Kidney (tissue), 14 donors: Measurements from ENCODE around the gene CCDC77. TPM values are rescaled to one million over a fixed set of nuclear protein-coding genes. Genes with fewer than 3 reads are reported as not detected.

Experiments used
- DNase-seq, 5 donors: peaks; one replicate each; pipeline ENCODE4 v3.0.0-alpha.2; 2013 to 2020
- FAIRE-seq: peaks from 2 replicates; lab custom pipeline; 2012; peaks lifted over from hg19 to GRCh38; lab: Jason Lieb, UNC
- H3K27ac ChIP-seq, 2 donors: one replicate each; pipeline ENCODE4 v1.7.0; 2013; ENCODE audit warnings: low read depth in 2 of 2, low read length in 2 of 2, inconsistent platforms in 1 of 2
- H3K27me3 ChIP-seq: one replicate; pipeline ENCODE4 v1.7.1; 2013; ENCODE audit warnings: low read length, inconsistent platforms; ENCODE audit not compliant: control insufficient read depth, insufficient read depth
- H3K36me3 ChIP-seq, 3 donors: one replicate each; pipeline versions ENCODE4 v1.7.0 to v1.7.1; 2013; ENCODE audit warnings: low read length in 3 of 3, control low read depth in 1 of 3, inconsistent platforms in 1 of 3; ENCODE audit not compliant: insufficient read depth in 3 of 3, control insufficient read depth in 2 of 3
- H3K4me1 ChIP-seq, 3 donors: one replicate each; pipeline versions ENCODE4 v1.7.0 to v1.7.1; 2013; ENCODE audit warnings: low read length in 3 of 3, inconsistent platforms in 1 of 3, low read depth in 1 of 3; ENCODE audit not compliant: control insufficient read depth in 2 of 3, insufficient read depth in 2 of 3
- H3K4me3 ChIP-seq, 3 donors: one replicate each; pipeline versions ENCODE4 v1.7.0 to v1.8.1; 2013; ENCODE audit warnings: low read length in 3 of 3, control low read depth in 1 of 3, inconsistent platforms in 1 of 3
- H3K9ac ChIP-seq, 3 donors: one replicate each; pipeline versions ENCODE4 v1.7.0 to v1.7.1; 2013; ENCODE audit warnings: low read length in 3 of 3, control low read depth in 1 of 3, inconsistent platforms in 1 of 3
- H3K9me3 ChIP-seq, 3 donors: one replicate each; pipeline versions ENCODE4 v1.7.0 to v1.7.1; 2013; ENCODE audit warnings: low read length in 3 of 3, control low read depth in 1 of 3, inconsistent platforms in 1 of 3; ENCODE audit not compliant: control insufficient read depth in 2 of 3, insufficient read depth in 1 of 3
- intact Hi-C: fragments of 100-400 bp; cut with DNase I; formaldehyde crosslinking; loops from one replicate; pipeline ENCODE4 v1.11.1; 2022
- polyA plus RNA-seq: library from polyadenylated mRNA; stranded (reverse); fragments of 350-450 nt; fragmentation: Illumina TruSeq; extraction: RNeasy Lipid Tissue Mini Kit (QIAGEN cat#74804); gene quantifications from one replicate; pipeline ENCODE4 v1.2.3, GENCODE V29; 2014; ENCODE audit warnings: low read depth, low replicate concordance; ENCODE audit not compliant: insufficient read depth
- total RNA-seq: library from RNA; stranded (reverse); fragmentation: NEBNext Ultra II Directional; extraction: Animal tissue kit (Norgen Biotek cat#: 25700); gene quantifications from one replicate; pipeline ENCODE4 v1.2.1, GENCODE V29; 2021
- TF ChIP-seq, protein P1 (sequence below): IDR thresholded peaks from 3 replicates; pipeline ENCODE4 v1.5.1; 2012; ENCODE audit warnings: mild to moderate bottlenecking, moderate library complexity, borderline replicate concordance; ENCODE audit not compliant: insufficient read depth; ENCODE audit errors: extremely low read depth
- donor health status: control.
- donor health status: control.
- donor health status: control.
- donor health status: control.
- donor health status: control.
- donor health status: DM: yes; HTN: yes; CAD: no.
- donor health status: Normal renal cell carcinoma (clear cell type).

The CCDC77 gene
- total and polyA plus RNA-seq, 2 donors from 2014 or later = 3.1 to 6.0 TPM

DNA sequence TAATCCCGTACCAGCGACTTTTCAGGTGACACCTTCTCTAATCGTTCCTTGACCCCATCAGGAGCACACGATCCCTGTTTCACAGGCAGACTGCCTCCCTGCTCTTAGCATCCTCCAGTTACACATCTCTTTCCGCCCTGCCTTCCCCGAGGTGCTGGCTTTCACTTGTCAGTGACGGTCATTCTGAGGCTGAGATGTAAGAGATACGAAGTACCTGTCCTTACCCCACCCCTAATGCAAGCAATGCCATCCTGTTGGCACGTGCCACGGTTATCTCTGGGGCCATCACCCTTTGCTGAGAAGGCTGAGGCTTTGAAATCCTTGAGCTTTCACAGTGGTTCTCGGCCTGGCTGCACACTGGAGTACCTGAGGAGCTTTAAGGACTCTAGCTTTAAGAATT is 82.7 kb downstream of the CCDC77 start:
- intact Hi-C loops = no loop called here
- H3K9ac ChIP-seq = no peak overlapping the region
- no peaks in the 10 kb centered on the region for H3K27me3 ChIP-seq
- no peak overlapping the region for H3K27ac ChIP-seq
- TF ChIP-seq, protein P1, sequence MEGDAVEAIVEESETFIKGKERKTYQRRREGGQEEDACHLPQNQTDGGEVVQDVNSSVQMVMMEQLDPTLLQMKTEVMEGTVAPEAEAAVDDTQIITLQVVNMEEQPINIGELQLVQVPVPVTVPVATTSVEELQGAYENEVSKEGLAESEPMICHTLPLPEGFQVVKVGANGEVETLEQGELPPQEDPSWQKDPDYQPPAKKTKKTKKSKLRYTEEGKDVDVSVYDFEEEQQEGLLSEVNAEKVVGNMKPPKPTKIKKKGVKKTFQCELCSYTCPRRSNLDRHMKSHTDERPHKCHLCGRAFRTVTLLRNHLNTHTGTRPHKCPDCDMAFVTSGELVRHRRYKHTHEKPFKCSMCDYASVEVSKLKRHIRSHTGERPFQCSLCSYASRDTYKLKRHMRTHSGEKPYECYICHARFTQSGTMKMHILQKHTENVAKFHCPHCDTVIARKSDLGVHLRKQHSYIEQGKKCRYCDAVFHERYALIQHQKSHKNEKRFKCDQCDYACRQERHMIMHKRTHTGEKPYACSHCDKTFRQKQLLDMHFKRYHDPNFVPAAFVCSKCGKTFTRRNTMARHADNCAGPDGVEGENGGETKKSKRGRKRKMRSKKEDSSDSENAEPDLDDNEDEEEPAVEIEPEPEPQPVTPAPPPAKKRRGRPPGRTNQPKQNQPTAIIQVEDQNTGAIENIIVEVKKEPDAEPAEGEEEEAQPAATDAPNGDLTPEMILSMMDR = no peak
- DNase-seq = peak in 1 of 5 donors; percentile 5
- H3K9me3 ChIP-seq = no peaks in the 10 kb centered on the region
- no peaks in the 10 kb centered on the region for H3K4me1 ChIP-seq
- H3K4me3 ChIP-seq = no peak overlapping the region
- no peak for FAIRE-seq
- no peaks in the 10 kb centered on the region for H3K36me3 ChIP-seq

DNA sequence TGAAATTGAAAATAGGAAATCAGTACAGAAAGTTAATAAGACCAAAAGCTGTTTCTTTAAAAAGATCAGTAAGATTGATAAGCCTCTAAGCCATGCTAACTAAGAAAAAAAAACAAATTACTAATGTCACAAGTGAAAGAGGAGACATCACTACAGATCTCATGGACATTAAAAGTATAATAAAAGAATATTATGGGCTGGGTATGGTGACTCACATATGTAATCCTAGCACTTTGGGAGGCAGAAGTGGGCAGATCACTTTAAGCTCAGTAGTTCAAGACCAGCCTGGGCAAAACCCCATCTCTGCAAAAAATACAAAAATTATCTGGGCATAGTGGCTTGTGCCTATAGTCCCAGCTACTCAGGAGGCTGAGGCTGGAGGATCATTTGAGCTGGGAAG is 88.8 kb downstream of the CCDC77 start:
- no peak for DNase-seq
- H3K36me3 ChIP-seq = no peaks in the 10 kb centered on the region
- intact Hi-C loops = no loop called here
- no peak overlapping the region for H3K27ac ChIP-seq
- peaks cover 0 to 8% (median 4%) of the 10 kb centered on the region in 3 donors for H3K9me3 ChIP-seq
- no peak overlapping the region for H3K4me3 ChIP-seq
- H3K9ac ChIP-seq = no peak overlapping the region
- no peaks in the 10 kb centered on the region for H3K27me3 ChIP-seq
- no peaks in the 10 kb centered on the region for H3K4me1 ChIP-seq
- TF ChIP-seq, protein P1 = no peak
- FAIRE-seq = no peak

Other genes with a start within 250 kb of the CCDC77 start
- 130 TPM for gene SLC6A12, start 187.5 kb upstream of the CCDC77 start, total RNA-seq
- 45.6 TPM for gene SLC6A12, start 187.5 kb upstream of the CCDC77 start, polyA plus RNA-seq
- gene SLC6A13, start 138.8 kb upstream of the CCDC77 start, total RNA-seq = 22.8 TPM
- 161 TPM for gene SLC6A13, start 138.8 kb upstream of the CCDC77 start, polyA plus RNA-seq
- 76.6 TPM for gene KDM5A, start 12.3 kb upstream of the CCDC77 start, total RNA-seq
- gene KDM5A, start 12.3 kb upstream of the CCDC77 start, polyA plus RNA-seq = 4.5 TPM
- gene B4GALNT3, start 58.3 kb downstream of the CCDC77 start, total RNA-seq = 12.5 TPM
- 11.3 TPM for gene B4GALNT3, start 58.3 kb downstream of the CCDC77 start, polyA plus RNA-seq